DND-41 (cell line): ENCODE data around the gene ZNF667.

Experiments used
- CTCF ChIP-seq: IDR thresholded peaks from 2 replicates; pipeline ENCODE4 v1.5.1; 2012; ENCODE audit warnings: borderline replicate concordance, low read length, moderate library complexity, mild to moderate bottlenecking; ENCODE audit not compliant: poor library complexity, severe bottlenecking; ENCODE audit errors: extremely low read depth
- EZH2 ChIP-seq: IDR thresholded peaks from 3 replicates; pipeline ENCODE4 v1.6.1; 2012; ENCODE audit warnings: borderline replicate concordance, low read depth, mild to moderate bottlenecking, moderate library complexity, low read length, inconsistent platforms; ENCODE audit not compliant: severe bottlenecking

GRCh38 chr19:56476093-56476492 is 1.1 kb downstream of the ZNF667 start:
- no peak for TF ChIP-seq CTCF
- no peak for TF ChIP-seq EZH2
